Testis (tissue), 3 donors: Measurements from ENCODE around the gene IFI44. TPM values are rescaled to one million over a fixed set of nuclear protein-coding genes. Genes with fewer than 3 reads are reported as not detected.
A peak's percentile ranks its signal among the peaks of the same experiment; 100 is the strongest.

Source experiments
- DNase-seq: peaks from one replicate; pipeline ENCODE4 v3.0.0-alpha.2; 2019
- H3K27ac ChIP-seq, 2 donors: fragments of 200-600 bp; sonication (generic); one replicate each; pipeline ENCODE4 v1.5.1; 2019
- H3K27me3 ChIP-seq: fragments of 200-600 bp; sonication (generic); one replicate; pipeline ENCODE4 v1.5.1; 2019
- H3K36me3 ChIP-seq: fragments of 200-600 bp; sonication (generic); one replicate; pipeline ENCODE4 v1.5.1; 2017; ENCODE audit warnings: low read depth; ENCODE audit errors: missing control alignments
- H3K4me1 ChIP-seq: fragments of 200-600 bp; sonication (generic); one replicate; pipeline ENCODE4 v1.5.1; 2019
- H3K4me3 ChIP-seq, 2 donors: fragments of 200-600 bp; sonication (generic); one replicate each; pipeline ENCODE4 v1.5.1; 2017 to 2019
- H3K9me3 ChIP-seq: fragments of 200-600 bp; sonication (generic); one replicate; pipeline ENCODE4 v1.5.1; 2017
- CTCF ChIP-seq, 3 experiments: fragments of 450-650 bp in 2 of 3; fragments of 200-600 bp in 1 of 3; sonication (generic) in 1 of 3; IDR thresholded peaks; one replicate each; pipeline ENCODE4 v1.5.1; 2016 to 2019; ENCODE audit warnings: antibody characterized with exemption in 3 of 3, mild to moderate bottlenecking in 2 of 3, moderate library complexity in 1 of 3
- POLR2A ChIP-seq: fragments of 450-650 bp; IDR thresholded peaks from one replicate; pipeline ENCODE4 v1.6.1; 2017; ENCODE audit warnings: antibody characterized with exemption, mild to moderate bottlenecking, moderate library complexity
- WGBS, 2 donors: methylation state at CpG; one replicate each; pipeline ENCODE4 v1.1.5; 2018; 5-methylcytosine and 5-hydroxymethylcytosine counted together
- intact Hi-C: fragments of 100-400 bp; cut with DNase I; formaldehyde crosslinking; loops from one replicate; pipeline ENCODE4 v1.15.1; 2023; ENCODE audit warnings: low total_unique reads
- polyA plus RNA-seq: library from polyadenylated mRNA; stranded (reverse); fragments of 350-450 nt; fragmentation: Illumina TruSeq; extraction: RNeasy Lipid Tissue Mini Kit (QIAGEN cat#74804); gene quantifications from one replicate; pipeline ENCODE4 v1.2.3, GENCODE V29; 2014; ENCODE audit warnings: low read depth, low replicate concordance; ENCODE audit not compliant: insufficient read depth
- total RNA-seq, 2 donors: library from RNA; depleted of rRNA; stranded (reverse); fragments of >200 nt; gene quantifications; one replicate each; pipeline ENCODE4 v1.2.3, GENCODE V29; 2016

Gene IFI44
- total and polyA plus RNA-seq, 3 donors from 2014 or later: 7.5 to 17.7 (median 12.3) TPM

DNA sequence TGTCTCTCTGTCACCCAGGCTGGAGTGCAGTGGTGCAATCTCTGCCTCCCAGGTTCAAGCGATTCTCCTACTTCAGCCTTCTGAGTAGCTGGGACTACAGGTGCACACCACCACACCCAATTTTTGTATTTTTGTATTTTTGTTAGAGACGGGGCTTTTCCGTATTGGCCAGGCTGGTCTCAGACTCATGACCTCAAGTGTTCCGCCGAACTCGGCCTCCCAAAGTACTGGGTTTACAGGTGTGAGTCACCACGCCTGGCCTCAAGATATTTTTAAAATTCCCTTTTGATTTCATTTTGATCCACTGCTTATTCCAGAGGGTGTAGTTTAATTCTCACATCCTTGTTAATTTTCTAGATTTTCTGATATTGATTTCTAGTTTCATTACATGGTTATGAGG, 25.6 kb upstream of the IFI44 start:
- intact Hi-C loops: no loop called here
- Histone ChIP-seq H3K36me3 (no peaks in the 10 kb centered on the region), H3K27me3 (no peaks in the 10 kb centered on the region), H3K9me3 (no peaks in the 10 kb centered on the region), H3K27ac (peak overlapping the region in 1 of 2 donors; percentile 9), H3K4me3 (no peak overlapping the region), H3K4me1 (peaks cover 7% of the 10 kb centered on the region)
- no peak for TF ChIP-seq CTCF (IDR thresholded peaks at IDR 0.05)
- TF ChIP-seq POLR2A: no peak
- 93 to 95% methylated on average over 7 of the region's 7 CpGs for WGBS, 2 donors
- DNase-seq: no peak

GRCh38 chr1:78627321-78627720, 22.3 kb upstream of the IFI44 start:
- no peak overlapping the region for H3K27ac ChIP-seq
- WGBS, 2 donors: 65 to 76% methylated on average over 1 of the region's 1 CpG
- DNase-seq: no peak
- H3K9me3 ChIP-seq: no peaks in the 10 kb centered on the region
- no peak overlapping the region for H3K4me3 ChIP-seq
- no peaks in the 10 kb centered on the region for H3K27me3 ChIP-seq
- no peak for TF ChIP-seq CTCF (IDR thresholded peaks at IDR 0.05)
- no peaks in the 10 kb centered on the region for H3K36me3 ChIP-seq
- H3K4me1 ChIP-seq: no peaks in the 10 kb centered on the region
- intact Hi-C loops: no loop called here

DNA sequence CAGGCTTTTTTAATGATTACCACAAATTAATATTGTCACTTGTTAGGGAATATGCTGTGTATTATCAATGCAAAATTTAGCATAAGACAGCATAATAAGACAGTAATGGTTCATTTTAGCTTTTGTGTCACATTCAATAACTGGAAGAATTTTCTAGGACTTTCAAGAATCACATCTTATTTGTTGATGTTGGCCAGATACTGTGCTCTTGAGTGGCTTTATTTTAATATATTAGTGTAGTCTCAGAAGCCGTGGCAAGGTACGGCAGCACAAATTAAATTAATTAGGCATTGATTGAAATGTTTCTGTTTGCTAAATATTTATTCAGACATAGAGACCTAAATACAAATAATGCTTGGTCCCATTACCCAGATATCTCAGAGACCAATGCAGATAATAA, 19.0 kb upstream of the IFI44 start:
- no peaks in the 10 kb centered on the region for H3K27me3 ChIP-seq
- H3K27ac ChIP-seq: no peak overlapping the region
- 72 to 96% methylated on average over 2 of the region's 2 CpGs for WGBS, 2 donors
- TF ChIP-seq CTCF (IDR thresholded peaks at IDR 0.05): no peak
- TF ChIP-seq POLR2A: no peak
- no peak for DNase-seq
- H3K9me3 ChIP-seq: no peaks in the 10 kb centered on the region
- H3K36me3 ChIP-seq: no peaks in the 10 kb centered on the region
- H3K4me3 ChIP-seq: no peak overlapping the region
- no peaks in the 10 kb centered on the region for H3K4me1 ChIP-seq
- intact Hi-C loops: no loop called here

DNA sequence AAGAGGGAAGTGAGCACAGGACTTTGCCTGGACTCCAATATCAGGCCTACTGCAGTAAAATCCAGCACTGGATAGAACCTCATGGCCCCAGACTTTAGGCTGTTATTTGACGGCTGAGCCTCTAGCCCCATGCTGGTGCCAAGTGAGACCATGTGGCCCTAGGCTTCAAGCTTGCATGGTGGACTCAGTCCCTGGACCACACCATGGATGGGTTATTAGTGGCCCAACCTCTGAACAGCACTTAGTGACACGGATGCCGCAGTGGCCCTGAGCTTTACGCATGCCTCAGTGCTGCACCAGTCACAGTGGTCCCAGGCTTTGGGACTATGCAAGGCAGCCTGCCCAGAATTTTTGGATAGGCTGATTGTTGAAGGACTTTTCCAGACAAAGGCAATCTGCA, 16.4 kb upstream of the IFI44 start:
- Histone ChIP-seq H3K9me3 (no peaks in the 10 kb centered on the region), H3K4me3 (no peak overlapping the region), H3K36me3 (no peaks in the 10 kb centered on the region), H3K27me3 (no peaks in the 10 kb centered on the region), H3K27ac (no peak overlapping the region), H3K4me1 (no peaks in the 10 kb centered on the region)
- 94 to 100% methylated on average over 2 to 4 of the region's 4 CpGs for WGBS, 2 donors
- intact Hi-C loops: no loop called here
- no peak for TF ChIP-seq CTCF (IDR thresholded peaks at IDR 0.05)
- TF ChIP-seq POLR2A: no peak
- DNase-seq: no peak

DNA sequence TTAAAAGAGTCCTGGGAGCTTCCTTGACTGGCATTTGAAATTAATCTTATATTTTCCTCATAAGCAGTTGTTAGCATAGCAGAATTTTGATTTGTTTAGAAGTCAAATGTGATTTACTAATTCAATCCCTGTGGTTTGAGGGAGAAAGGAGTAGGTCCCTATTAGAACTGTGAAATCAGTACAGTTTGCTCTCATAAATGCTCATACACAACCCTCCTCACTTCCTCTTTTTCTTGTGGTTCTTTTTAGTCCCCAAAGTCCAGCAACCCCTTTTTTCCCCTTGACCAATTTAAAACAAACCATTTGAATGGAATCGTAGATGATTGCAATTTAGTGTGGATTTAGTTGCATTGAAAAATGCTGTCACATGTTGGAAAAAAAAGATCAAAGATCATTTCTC, 9.2 kb upstream of the IFI44 start:
- H3K27ac ChIP-seq: no peak overlapping the region
- no peak for DNase-seq
- H3K4me3 ChIP-seq: no peak overlapping the region
- no peaks in the 10 kb centered on the region for H3K36me3 ChIP-seq
- intact Hi-C loops: no loop called here
- TF ChIP-seq CTCF (IDR thresholded peaks at IDR 0.05) (no peak), POLR2A (no peak)
- WGBS, 2 donors: 79 to 91% methylated on average over 1 of the region's 1 CpG
- H3K9me3 ChIP-seq: no peaks in the 10 kb centered on the region
- H3K27me3 ChIP-seq: no peaks in the 10 kb centered on the region
- H3K4me1 ChIP-seq: no peaks in the 10 kb centered on the region
